ENCODE results near the gene SH2D5. TPM values are rescaled to one million over a fixed set of nuclear protein-coding genes. Genes with fewer than 3 reads are reported as not detected.

The SH2D5 gene
- polyA plus RNA-seq, 1 experiment, result 3.5 TPM

DNA sequence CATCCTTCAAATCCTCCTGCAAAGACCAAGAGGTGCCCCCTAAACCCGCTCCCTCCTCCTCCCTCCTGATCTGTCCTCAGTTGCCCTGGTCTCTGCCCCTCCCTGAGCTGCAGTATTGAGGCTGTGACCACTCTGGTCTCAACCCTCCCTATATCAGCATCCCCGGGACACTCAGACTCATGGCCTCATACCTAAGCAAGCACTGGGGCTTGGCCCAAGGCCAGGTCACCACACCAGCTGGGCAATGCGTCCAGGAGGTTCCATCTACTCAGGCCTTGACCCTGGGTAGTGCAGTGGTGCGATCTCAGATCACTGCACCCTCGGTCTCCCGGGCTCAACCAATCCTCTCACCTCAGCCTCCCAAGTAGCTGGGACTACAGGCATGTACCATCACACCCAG lies 24.4 kb downstream of the SH2D5 start:
- TF ChIP-seq, protein P1, sequence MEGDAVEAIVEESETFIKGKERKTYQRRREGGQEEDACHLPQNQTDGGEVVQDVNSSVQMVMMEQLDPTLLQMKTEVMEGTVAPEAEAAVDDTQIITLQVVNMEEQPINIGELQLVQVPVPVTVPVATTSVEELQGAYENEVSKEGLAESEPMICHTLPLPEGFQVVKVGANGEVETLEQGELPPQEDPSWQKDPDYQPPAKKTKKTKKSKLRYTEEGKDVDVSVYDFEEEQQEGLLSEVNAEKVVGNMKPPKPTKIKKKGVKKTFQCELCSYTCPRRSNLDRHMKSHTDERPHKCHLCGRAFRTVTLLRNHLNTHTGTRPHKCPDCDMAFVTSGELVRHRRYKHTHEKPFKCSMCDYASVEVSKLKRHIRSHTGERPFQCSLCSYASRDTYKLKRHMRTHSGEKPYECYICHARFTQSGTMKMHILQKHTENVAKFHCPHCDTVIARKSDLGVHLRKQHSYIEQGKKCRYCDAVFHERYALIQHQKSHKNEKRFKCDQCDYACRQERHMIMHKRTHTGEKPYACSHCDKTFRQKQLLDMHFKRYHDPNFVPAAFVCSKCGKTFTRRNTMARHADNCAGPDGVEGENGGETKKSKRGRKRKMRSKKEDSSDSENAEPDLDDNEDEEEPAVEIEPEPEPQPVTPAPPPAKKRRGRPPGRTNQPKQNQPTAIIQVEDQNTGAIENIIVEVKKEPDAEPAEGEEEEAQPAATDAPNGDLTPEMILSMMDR (IDR thresholded peaks at IDR 0.05; ENCODE audit: insufficient read depth, low read depth, low read length), result no peak
- Histone ChIP-seq H3K36me3 (ENCODE audit: control insufficient read depth, insufficient read depth, low read length) (no peaks in the 10 kb centered on the region; the same call in 1 of the 2 replicates), H3K27me3 (ENCODE audit: control insufficient read depth, insufficient read depth, low read length) (no peaks in the 10 kb centered on the region), H3K4me3 (ENCODE audit: low read depth, low read length) (no peak overlapping the region)
- POLR2A ChIA-PET, result interaction anchor here (0.6 kb wide), 1 partner anchor 463 kb away, joined by 4 read pairs; no protein-coding TSS in a partner anchor
- no peak for DNase-seq (ENCODE audit: low read depth)
- CTCF ChIA-PET, result interaction anchor here (1.6 to 4.2 kb wide), 2 partner anchors 9 to 11 kb away, joined by 7 to 13 read pairs; no protein-coding TSS in a partner anchor

DNA sequence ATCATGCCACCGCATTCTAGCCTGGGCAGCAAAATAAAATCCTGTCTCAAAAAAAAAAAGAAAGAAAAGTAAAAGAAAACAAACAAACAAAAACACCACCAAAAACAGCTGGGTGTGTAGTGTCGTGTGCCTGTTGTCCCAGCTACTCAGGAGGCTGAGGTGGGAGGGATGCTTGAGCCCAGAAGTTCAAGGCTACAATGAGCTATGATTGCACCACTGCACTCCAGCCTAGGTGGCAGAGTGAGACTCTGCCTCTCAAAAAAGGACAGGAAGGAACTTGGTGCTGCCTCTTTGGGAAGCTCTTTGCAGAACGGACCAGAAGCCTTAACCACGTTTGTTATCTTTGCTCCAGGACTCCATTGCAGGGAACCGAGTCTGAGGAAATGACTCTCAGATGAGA lies 25.7 kb downstream of the SH2D5 start:
- no peaks in the 10 kb centered on the region for H3K27me3 ChIP-seq (ENCODE audit: control insufficient read depth, insufficient read depth, low read length)
- TF ChIP-seq, protein P1 (IDR thresholded peaks at IDR 0.05; ENCODE audit: insufficient read depth, low read depth, low read length), result no peak
- H3K4me3 ChIP-seq (ENCODE audit: low read depth, low read length), result no peak overlapping the region
- DNase-seq (ENCODE audit: low read depth), result no peak
- ChIA-PET POLR2A (no interaction called here), CTCF (interaction anchor here (4.2 kb wide), 1 partner anchor 10 kb away, joined by 13 read pairs; no protein-coding TSS in a partner anchor)
- H3K36me3 ChIP-seq (ENCODE audit: control insufficient read depth, insufficient read depth, low read length), result no peaks in the 10 kb centered on the region; the same call in 1 of the 2 replicates

DNA sequence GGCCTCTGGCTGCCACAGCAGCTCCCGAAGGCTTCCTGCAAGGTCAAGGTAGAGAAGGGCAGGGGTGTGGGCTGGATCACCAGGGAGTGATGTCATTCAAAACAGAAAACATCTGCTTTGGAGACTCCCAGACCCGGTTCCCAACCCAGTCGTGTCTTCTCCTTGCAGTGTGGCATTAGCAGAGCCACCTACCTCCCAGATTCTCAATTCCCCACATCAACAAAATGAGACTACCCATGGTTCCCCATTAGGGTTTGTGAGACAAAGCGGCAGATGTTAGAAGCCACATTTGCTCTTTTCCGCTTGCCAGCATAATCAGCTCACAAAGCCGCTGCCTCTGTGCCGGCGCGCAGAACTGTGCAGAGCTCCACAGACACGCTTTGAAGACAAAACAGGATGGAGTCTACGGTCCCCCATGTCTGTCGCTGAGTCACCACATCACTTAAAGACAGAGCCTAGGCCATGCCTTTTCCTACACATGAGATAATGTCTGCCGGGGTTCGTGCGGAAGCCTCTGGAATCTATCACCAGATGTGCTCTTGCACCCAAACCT lies 27.2 kb downstream of the SH2D5 start:
- ChIA-PET CTCF (interaction anchor here (4.2 kb wide), 1 partner anchor 8 kb away, joined by 13 read pairs; no protein-coding TSS in a partner anchor), POLR2A (interaction anchor here (0.6 kb wide), 1 partner anchor 175 kb away, joined by 3 read pairs; no protein-coding TSS in a partner anchor)
- no peaks in the 10 kb centered on the region; the same call in 1 of the 2 replicates for H3K36me3 ChIP-seq (ENCODE audit: control insufficient read depth, insufficient read depth, low read length)
- DNase-seq (ENCODE audit: low read depth), result no peak
- no peak overlapping the region for H3K4me3 ChIP-seq (ENCODE audit: low read depth, low read length)
- TF ChIP-seq, protein P1 (IDR thresholded peaks at IDR 0.05; ENCODE audit: insufficient read depth, low read depth, low read length), result no peak
- no peaks in the 10 kb centered on the region for H3K27me3 ChIP-seq (ENCODE audit: control insufficient read depth, insufficient read depth, low read length)

DNA sequence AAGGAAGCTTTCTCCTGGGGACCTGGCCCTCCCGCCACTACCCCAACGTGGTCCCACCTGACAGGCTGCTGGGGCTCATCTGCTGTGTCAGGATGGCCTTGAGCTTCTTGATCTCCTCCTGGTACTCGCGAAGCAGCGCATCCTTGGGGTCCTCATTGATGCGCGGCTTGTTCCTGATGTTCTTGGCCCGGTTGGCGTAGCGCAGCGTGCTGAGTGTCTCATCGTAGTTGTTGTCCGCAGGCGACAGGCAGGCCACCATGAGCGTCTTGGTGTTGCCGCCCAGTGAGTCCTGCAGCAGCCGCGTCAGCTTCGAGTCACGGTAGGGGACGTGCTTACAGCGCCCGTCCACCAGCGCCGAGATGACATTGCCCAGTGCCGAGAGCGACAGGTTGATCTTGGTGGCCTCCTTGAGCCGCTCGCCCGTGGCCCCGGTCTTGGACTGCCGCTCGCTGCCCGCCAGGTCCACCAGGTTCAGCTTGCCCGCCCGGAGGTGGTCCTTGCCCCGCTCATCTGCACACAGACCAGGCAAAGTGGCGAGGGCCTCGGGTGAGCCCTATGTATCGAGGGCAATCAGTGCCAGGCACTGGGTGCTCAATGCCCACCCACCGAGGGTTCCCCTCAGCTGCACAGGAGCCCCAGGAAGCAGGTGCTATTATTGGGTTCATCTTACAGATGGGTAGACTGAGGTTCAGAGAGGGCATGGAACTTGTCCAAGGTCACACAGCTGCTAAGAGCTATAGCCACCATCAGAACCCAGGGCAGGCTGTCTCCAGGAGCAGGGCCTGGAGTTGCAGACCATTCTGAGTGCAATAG lies 27.9 kb downstream of the SH2D5 start:
- no peaks in the 10 kb centered on the region for H3K27me3 ChIP-seq (ENCODE audit: control insufficient read depth, insufficient read depth, low read length)
- CTCF ChIA-PET, result interaction anchor here (4.2 kb wide), 1 partner anchor 8 kb away, joined by 13 read pairs; no protein-coding TSS in a partner anchor
- no peak for DNase-seq (ENCODE audit: low read depth)
- H3K36me3 ChIP-seq (ENCODE audit: control insufficient read depth, insufficient read depth, low read length), result no peaks in the 10 kb centered on the region; the same call in 1 of the 2 replicates
- TF ChIP-seq, protein P1 (IDR thresholded peaks at IDR 0.05; ENCODE audit: insufficient read depth, low read depth, low read length), result no peak
- H3K4me3 ChIP-seq (ENCODE audit: low read depth, low read length), result no peak overlapping the region
- POLR2A ChIA-PET, result interaction anchor here (0.6 kb wide), 1 partner anchor 176 kb away, joined by 3 read pairs; no protein-coding TSS in a partner anchor

Measured in BJ (cell line).